Occipital lobe (tissue), 2 donors: ENCODE results near the gene HOXA9. TPM values are rescaled to one million over a fixed set of nuclear protein-coding genes. Genes with fewer than 3 reads are reported as not detected.

Experiments
- DNase-seq: peaks from one replicate; lab custom pipeline; 2025; lab: John Stamatoyannopoulos, UW
- total RNA-seq: library from RNA; depleted of rRNA; stranded (reverse); fragments of >200 nt; gene quantifications from one replicate; pipeline ENCODE4 v1.2.3, GENCODE V29; 2014

HOXA9 gene
- total RNA-seq, 1 donor from 2014 or later, result not detected

DNA sequence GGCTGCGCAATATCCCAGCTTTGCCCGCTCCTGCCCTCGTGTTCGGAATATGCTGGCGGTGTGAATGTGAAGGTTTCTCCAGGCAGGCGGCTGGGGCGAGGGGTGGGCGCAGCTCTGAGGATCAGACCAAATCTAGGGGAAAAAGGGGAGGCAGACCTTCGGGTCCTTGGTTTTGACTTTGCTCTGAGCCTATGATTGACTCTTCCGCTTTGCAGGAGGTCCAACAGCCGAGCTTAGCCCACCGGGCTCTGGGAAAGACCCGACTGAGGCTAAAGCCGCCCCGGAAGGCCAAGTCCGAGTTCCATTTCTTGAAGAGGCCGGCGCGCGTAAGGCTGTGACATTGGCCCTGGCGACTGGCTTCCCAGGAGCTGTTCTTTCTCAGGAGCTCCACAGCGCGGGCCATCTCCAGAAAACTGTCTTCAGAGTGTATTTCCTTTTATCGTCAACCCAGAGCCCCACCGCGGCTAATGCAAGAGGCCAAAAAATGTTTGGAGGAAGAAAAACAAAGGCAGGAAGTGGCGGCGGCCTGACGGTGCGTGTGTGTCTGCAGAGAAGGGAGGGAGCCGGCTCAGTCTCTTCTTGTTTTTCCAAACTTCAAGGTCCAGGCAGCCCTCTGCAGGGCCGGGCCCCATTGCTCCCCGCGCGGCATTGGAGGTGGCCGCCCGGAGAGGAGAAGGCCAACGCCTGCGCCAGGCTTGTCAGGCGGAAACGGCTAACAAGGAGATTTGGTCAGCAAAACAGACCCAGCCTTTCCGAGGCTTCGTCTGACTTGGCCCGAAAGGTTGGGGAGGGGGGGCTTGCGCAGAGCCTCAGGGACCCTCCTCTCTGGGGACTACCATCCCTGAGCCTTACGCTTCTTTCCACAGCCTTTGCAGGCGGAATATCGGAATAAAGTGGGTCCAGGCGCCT lies 23.3 kb upstream of the HOXA9 start:
- no peak for DNase-seq

DNA sequence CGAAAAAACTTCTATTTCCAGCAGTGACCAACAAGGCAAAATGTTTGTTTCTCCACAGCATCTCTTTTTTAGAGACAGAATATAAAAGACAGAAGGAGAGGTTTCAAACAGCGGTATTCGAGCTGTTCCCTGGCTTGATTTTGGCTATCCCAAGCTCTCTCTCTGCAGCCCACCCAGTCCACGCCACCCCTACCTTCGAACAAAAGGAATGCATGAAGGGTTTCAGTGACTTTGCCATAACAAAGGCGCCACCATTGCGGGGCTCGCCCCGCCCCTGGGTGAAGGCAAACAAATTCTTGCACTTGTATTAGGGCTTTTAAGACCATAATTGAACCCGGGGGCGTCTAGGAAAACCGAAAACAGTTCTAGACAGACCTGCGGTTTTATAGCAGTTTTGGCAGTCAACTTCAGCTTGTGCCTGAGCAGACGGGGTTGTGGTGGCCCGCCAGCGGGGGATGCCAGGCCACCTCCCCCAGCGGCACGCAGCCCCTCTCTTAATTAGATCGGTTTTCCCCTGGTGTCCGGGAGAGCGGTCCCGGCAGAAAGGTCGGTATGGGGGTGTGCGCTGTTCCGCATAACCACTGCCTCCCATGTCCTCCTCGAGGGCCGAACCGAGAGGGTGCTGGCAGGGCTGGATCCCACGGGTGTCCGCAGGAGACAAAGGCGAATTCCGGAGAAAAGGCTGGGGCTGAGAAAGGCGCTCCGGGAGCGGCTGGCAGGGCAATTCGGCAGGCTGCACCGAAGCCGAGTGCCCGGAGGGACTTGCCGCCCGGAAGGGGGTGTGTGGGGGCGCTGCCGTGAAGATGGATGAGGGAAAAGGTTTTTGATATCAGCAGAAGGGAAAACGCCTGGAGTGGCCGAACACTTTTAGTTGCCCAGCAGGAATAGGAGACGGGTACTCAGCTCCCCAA lies 22.4 kb upstream of the HOXA9 start:
- no peak for DNase-seq

DNA sequence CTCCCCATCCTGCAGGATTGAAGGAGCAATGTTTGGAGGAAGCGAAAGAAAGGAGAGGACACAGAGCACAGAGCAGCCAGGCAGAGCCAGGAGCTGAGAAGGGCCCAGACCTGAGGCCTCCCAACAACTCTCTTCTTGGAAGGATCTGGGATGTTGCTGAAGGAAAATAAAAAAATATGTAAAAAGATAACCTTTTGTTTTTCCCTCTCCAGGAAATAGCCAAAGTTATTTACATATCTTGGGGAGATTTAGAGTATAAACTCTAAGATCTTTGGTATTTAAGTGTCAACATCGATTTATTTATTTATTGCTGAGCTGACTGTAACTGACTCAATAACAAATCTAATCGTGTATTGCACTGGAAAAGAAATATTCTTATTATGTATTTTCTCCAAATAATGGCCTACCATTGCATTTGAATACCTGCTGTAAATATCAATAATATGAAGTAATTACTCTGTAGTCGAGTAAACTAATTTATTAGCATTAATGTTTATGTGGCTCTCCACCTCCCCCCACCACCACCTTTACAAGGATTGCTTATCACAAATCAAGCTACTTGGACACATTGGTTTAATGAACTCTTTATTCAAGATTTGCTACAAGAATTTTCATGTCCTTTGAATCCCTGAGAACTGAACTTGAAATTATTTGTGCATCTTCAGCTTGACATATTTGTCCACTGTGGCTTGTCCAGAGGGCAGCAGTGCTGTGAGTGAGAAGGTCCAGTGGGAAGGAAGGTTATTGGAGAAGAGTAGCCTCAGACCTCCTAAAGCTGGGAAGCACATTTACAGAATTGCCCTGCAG lies 21.5 kb upstream of the HOXA9 start:
- DNase-seq, result no peak

- no peak for DNase-seq
Observed at GRCh38 chr7:27185854-27186667, 20.7 kb upstream of the HOXA9 start.

GRCh38 chr7:27185013-27185853 lies 19.9 kb upstream of the HOXA9 start, which contains the start of gene HOXA11:
Gene HOXA11, minus strand, starts transcription at chr7:27185232. Its CDS starts 88 bp downstream, at chr7:27185144.
- DNase-seq, result no peak

DNA sequence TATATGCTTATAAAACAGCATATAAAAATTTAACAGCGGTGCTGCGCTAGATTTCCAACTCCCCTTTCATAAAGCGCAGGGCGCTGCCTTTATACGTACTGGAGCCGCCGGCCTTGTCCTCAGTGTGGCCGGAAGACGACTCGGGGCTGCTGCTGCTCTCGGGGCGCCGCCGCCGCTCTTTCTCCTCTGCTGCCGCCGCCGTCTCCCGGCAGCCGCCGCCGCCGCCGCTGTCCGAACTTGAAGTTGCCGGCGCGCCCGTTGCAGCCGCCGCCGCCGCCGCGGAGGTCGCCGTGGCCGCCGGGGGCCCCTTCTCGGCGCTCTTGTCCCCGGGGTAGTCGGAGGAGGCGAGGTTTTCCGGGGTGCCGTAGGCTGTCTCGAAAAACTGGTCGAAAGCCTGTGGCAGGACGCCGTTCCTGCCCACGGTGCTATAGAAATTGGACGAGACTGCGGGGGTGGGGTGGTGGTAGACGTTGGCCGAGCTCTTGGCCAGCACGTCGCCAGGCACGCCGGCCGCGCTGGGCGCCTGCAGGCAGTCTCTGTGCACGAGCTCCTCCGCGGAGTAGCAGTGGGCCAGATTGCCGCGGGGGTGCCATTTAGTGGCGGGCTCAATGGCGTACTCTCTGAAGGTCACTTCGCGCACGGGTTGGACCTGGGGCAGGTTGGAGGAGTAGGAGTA lies 19.1 kb upstream of the HOXA9 start:
- DNase-seq, result no peak

GRCh38 chr7:27183682-27184336 lies 18.5 kb upstream of the HOXA9 start:
- DNase-seq, result no peak

DNA sequence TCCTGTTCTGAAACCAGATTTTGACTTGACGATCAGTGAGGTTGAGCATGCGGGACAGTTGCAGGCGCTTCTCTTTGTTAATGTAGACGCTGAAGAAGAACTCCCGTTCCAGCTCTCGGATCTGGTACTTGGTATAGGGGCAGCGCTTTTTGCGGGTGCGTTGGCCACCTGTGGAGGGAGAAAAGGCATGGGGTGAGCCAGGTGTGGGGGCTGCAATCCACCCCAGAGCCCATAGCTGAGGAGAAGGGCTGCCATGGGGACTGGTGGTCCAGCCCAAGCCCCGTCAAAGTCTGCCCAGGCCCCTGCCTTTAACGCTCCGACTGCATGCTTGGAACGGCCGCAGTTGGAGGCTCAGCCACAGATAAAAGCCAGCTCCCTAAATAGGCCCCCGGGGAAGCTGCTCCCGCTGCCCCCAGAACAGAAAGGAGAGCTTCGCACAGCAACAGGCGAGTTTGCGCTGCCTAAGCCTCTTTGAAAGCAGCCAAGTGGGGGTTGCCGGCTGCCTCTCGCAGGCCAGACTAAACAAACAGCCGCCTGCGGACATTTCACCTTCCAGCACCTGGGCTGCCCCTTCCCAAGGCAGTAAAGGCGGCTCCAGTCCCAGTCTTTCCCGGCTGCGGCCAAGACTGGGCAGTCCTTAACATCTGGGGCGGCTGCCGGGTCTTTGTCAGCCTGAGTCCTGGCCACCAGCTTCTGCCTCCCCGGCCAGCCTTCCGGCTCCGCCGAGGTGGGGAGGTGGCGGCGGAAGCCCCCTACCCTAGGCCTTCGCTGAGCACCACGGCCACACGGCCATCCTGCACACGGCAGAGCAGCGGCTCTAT lies 17.7 kb upstream of the HOXA9 start:
- no peak for DNase-seq

GRCh38 chr7:27182285-27182841 lies 17.0 kb upstream of the HOXA9 start:
- DNase-seq, result no peak

GRCh38 chr7:27181795-27182275 lies 16.5 kb upstream of the HOXA9 start:
- no peak for DNase-seq

DNA sequence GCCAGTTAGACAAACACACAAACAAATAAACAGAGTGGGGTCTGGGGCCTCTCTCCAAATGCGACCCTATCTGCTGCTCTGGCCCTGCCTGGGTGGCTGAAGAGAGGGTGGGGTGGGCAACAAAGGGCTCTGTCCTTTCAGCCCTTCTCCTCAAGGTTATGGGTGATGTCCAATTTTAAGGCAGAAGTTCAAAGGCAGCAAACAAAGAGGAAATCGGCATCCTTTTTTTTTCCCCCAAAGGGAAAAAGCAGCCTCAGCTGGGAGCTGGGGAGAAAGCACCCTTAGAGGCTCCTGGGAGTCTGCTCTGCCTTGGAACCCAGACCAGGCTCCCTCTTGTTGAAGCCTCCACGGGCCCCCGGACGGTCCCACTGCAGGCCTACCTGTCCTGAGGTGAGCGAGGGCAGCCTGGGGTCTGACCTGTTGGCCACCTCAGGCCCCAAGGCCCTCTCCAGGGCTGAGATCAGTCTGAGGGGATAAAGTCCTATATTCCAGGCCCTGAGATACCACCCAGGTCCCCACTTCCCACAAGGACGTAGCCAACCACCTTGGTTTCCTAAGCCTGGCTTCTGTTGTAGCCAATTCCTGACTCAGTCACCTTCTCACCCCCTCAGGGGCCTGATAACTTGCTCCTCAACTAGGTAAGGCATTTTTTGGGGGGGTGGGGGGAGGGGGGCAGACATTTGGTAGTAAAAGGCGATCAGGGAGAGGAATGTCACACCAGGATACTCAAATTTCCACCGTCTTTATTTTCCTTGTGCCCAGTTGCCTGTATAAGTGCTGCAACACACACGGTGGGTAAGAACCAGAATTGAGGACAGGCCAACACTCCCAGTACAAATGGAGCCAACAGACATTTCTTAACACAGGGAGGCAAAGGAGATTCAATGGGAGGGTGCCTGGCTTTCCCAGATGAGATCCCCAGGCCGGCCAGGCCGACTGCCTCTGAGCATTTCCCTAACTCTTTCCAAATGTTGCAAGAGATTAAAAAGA lies 15.4 kb upstream of the HOXA9 start:
- no peak for DNase-seq

DNA sequence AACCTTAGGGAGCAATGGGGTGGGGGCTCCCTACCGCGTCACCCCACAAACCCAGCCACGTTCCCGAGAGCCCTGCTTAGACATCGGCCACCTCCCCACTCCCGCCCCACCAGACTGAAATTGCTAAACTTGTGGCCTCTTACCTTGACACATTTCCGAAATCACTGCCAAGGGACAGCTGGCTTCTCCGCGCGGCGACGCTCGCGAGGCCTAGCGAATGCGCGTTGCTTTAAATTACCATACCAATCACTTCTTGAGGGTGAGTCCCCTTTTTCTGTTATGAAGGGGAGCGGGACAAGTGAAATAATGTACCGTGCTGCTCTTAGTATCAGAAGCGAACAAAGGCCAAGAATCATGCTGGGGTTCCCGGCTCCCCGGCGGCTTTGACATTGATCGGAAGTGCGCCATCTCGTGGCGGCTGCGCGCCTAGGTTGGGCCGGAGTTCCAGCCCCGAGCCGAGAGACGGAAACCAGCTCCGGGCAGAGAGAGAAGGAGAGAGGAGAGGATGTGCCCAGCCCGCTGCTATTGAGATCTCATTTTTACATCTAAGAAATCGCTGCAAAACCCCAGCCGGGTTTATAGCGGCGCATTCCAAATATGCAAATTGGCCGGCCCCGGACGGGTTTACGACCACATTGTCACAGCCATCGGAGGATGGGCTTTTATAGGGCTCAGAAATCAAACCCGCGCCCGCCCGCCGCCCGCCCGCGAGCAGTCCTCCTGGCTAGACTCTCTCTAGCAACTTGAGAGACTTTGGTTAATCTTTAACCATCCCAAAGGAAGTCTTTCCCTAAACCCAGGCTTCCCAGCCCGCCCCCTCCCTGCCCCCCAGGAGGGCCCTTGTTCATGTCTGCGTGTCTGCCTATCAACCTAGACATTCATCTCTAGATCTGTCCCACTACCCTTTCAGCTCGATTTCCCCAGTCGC lies 14.4 kb upstream of the HOXA9 start:
- no peak for DNase-seq

GRCh38 chr7:27179030-27179429 lies 13.7 kb upstream of the HOXA9 start:
- no peak for DNase-seq

GRCh38 chr7:27178366-27178765 lies 13.0 kb upstream of the HOXA9 start:
- no peak for DNase-seq
